BE2C (cell line): ENCODE measurements around the gene OR10G7.

Experiments
- DNase-seq: peaks from one replicate; pipeline ENCODE4 v3.0.0-alpha.2; 2020
- H3K27me3 ChIP-seq: fragments of 250-450 bp; sonication (Bioruptor Pico); 2 replicates; pipeline ENCODE4 v1.5.1; 2020; ENCODE audit warnings: mild to moderate bottlenecking
- H3K36me3 ChIP-seq: fragments of 250-450 bp; sonication (Bioruptor Pico); 2 replicates; pipeline ENCODE4 v1.5.1; 2020; ENCODE audit warnings: mild to moderate bottlenecking
- H3K4me1 ChIP-seq: fragments of 250-450 bp; sonication (Bioruptor Pico); 2 replicates; pipeline ENCODE4 v1.5.1; 2020
- H3K4me3 ChIP-seq: 2 replicates; pipeline ENCODE4 v1.5.1; 2011; ENCODE audit warnings: low read depth, low read length
- H3K9me3 ChIP-seq: fragments of 250-450 bp; sonication (Bioruptor Pico); 2 replicates; pipeline ENCODE4 v1.5.1; 2020
- TF ChIP-seq, protein P1 (sequence below): IDR thresholded peaks from 2 replicates; pipeline ENCODE4 v1.5.1; 2012; ENCODE audit warnings: mild to moderate bottlenecking, low read depth, low read length

The OR10G7 gene

DNA sequence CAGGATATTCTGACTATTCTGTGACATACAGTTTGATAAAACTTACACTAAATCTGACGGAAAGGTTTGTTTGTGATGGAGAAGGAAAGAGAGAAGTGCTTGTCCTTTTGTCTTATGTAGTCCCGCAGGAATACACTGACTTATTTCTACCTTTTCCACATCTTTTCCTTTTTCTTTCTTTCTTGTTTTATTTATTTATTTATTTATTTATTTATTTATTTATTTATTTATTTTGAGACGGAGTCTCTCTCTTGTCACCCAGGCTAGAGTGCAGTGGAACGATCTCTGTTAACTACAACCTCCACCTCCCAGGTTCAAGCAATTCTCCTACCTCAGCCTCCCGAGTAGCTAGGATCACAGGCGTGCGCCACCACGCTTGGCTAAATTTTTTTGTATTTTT is 31.0 kb upstream of the OR10G7 start:
- Histone ChIP-seq H3K27me3 (peaks cover 29% of the 10 kb centered on the region), H3K9me3 (no peaks in the 10 kb centered on the region), H3K36me3 (no peaks in the 10 kb centered on the region), H3K4me1 (no peaks in the 10 kb centered on the region; the same call in 1 of the 2 replicates), H3K4me3 (no peak overlapping the region)
- no peak for DNase-seq
- TF ChIP-seq, protein P1, sequence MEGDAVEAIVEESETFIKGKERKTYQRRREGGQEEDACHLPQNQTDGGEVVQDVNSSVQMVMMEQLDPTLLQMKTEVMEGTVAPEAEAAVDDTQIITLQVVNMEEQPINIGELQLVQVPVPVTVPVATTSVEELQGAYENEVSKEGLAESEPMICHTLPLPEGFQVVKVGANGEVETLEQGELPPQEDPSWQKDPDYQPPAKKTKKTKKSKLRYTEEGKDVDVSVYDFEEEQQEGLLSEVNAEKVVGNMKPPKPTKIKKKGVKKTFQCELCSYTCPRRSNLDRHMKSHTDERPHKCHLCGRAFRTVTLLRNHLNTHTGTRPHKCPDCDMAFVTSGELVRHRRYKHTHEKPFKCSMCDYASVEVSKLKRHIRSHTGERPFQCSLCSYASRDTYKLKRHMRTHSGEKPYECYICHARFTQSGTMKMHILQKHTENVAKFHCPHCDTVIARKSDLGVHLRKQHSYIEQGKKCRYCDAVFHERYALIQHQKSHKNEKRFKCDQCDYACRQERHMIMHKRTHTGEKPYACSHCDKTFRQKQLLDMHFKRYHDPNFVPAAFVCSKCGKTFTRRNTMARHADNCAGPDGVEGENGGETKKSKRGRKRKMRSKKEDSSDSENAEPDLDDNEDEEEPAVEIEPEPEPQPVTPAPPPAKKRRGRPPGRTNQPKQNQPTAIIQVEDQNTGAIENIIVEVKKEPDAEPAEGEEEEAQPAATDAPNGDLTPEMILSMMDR = no peak

DNA sequence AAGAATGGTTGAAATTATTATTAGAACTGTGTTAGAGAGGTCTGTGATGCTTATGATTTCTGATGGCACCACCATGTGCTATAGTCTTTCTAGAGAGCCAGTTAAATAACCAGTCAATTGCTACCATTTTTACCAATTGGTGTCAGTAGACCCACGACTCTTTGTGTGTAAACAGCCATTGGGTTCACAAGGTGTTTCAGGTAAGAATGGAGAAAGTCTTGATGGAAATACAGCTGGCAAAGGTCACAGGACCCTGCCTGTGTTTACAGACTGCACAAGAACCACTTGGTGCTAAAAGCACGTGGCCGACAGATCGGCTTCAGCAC is 30.5 kb upstream of the OR10G7 start:
- Histone ChIP-seq H3K36me3 (no peaks in the 10 kb centered on the region), H3K4me3 (no peak overlapping the region), H3K9me3 (no peaks in the 10 kb centered on the region), H3K27me3 (peaks cover 26% of the 10 kb centered on the region), H3K4me1 (no peaks in the 10 kb centered on the region; the same call in 1 of the 2 replicates)
- TF ChIP-seq, protein P1 = no peak
- DNase-seq = no peak

DNA sequence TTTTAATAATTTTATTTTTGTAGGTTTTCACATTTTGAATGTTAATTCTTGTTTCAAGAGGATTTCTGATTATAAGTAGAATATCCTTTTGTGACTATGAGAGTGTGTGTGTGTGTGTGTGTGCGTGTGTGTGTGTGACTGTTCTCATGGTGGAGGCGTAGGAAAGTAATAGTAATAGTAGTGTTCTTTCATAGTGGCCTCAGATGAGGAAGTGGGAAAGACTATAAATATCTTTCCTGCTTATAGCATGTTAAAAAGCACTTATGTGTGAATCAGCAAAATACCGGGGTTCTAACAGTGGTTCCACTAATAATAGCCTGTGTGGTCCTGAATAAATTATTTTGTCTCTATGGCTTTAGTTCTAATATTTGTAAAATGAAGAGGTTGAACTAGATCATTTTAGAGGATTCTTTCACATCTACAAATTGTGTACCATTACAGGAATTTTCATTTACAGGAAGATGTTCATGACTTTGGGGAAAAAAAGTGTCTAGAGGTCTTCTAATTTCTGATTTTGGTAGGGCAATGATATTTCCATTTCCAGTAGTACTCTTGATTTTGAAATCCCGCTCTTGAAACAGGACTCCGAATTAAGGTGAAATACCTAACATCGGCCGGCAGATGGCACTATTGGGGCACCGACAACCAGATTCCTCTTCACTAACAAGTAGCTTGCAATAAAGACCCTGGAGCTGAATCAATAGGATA is 29.9 kb upstream of the OR10G7 start:
- H3K36me3 ChIP-seq = no peaks in the 10 kb centered on the region
- TF ChIP-seq, protein P1 = peak; percentile 81
- H3K4me3 ChIP-seq = no peak overlapping the region
- peak; percentile 60 for DNase-seq
- peaks cover 20% of the 10 kb centered on the region for H3K27me3 ChIP-seq
- H3K4me1 ChIP-seq = no peaks in the 10 kb centered on the region; the same call in 1 of the 2 replicates
- H3K9me3 ChIP-seq = no peaks in the 10 kb centered on the region

DNA sequence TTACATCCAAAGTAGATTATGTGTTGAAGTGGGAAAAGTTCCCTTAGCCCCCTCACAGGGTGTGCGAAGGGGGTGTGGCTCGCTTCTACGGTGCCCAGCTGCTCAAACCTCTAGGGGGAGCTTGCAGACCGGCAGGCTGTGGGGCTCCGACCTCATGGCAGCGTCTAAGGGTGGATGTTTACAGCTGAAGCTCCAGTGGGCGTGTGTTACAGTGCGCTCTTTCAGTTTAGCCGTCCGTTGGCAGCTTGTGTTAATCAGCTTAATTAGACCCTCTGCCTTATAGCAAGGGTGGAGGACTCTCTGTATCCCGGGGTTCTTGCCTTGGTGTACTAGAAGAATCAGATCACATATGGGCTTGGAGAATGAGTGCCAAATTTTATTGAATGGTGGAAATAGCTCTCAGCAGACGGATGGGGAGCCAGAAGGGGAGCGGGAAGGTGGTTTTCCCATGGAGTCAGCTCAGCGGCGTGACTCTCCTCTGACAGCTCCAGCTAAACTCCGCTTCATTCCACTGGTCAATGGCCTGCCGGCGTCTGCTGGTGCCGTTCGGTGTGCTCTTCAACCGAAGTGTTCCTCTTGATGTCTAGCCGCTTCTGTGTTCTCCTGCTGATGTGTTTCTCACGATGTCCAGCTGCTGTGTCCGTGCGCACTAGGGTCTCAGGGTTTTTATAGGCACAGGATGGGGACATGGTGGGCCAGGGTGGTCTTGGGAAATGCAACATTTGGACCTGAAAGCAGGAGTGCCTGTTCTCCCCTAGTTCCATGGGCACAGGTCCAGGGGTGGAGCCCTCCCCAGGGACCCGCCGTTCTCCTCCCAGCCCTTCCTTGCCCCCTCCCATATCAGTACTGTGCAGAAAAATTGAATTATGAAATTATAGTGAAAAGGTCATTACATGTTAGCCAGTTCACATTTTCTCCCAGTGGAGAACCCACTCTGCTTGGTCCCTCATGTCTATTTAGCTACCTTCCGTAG is 28.6 kb upstream of the OR10G7 start:
- no peaks in the 10 kb centered on the region for H3K9me3 ChIP-seq
- H3K4me1 ChIP-seq = no peaks in the 10 kb centered on the region; the same call in 1 of the 2 replicates
- peaks cover 7% of the 10 kb centered on the region; the same call in 1 of the 2 replicates for H3K27me3 ChIP-seq
- no peaks in the 10 kb centered on the region for H3K36me3 ChIP-seq
- peak overlapping the region; percentile 56 for H3K4me3 ChIP-seq
- TF ChIP-seq, protein P1 = peak; percentile 87
- peak; percentile 76 for DNase-seq

DNA sequence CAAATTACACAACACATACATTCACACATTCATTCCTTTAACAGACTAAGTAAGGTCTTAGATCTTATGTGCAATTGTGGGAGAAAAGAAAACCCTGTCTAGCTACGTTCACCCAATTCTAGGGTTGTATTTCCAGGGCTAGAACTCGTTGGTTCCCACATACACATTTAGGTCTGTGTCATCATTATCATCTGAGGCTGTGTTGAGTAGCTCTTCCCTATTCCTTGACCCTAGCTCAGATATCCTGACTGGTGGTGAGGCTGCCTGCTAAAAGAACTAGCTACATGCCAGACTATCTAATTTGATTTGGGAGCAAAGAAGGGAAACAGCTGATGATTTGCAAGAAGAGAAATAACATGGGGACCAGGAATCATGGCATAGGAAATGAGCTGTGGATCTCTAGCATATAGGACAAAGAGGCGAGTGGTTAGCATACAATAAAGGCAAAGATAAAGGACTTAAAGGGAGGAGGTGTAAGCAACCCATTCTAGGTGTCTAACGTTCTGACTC is 27.5 kb upstream of the OR10G7 start:
- H3K9me3 ChIP-seq = no peaks in the 10 kb centered on the region
- H3K4me3 ChIP-seq = no peak overlapping the region
- DNase-seq = no peak

More for the DNA sequence above, 27.5 kb upstream of the OR10G7 start:
- Histone ChIP-seq H3K4me1 (no peaks in the 10 kb centered on the region; the same call in 1 of the 2 replicates), H3K36me3 (no peaks in the 10 kb centered on the region), H3K27me3 (peaks cover 4% of the 10 kb centered on the region; the same call in 1 of the 2 replicates)
- TF ChIP-seq, protein P1 = no peak
